Measurements from ENCODE around the gene PHAX.
"Not testable (repeated sequence)": the region's sequence is repeated elsewhere in the genome, so short reads cannot be mapped to it uniquely, and the experiment has no call there.

PHAX gene

GRCh38 chr5:126645132-126645531 is 44.4 kb downstream of the PHAX start:
- no peak overlapping the region for H3K27ac ChIP-seq (replicated peaks)
- H3K4me3 ChIP-seq (replicated peaks; ENCODE audit: insufficient read depth, low read length), result no peak overlapping the region
- TF ChIP-seq GABPA (IDR thresholded peaks at IDR 0.05; ENCODE audit: low read depth), result no peak
- no peak for TF ChIP-seq SPI1 (IDR thresholded peaks at IDR 0.05; ENCODE audit: borderline replicate concordance, low read depth)
- TF ChIP-seq REST (IDR thresholded peaks at IDR 0.05; ENCODE audit: insufficient replicate concordance, low read depth), result no peak
- no peak for TF ChIP-seq CTCF (IDR thresholded peaks at IDR 0.05; ENCODE audit: insufficient read depth, low read length)
- no peak for TF ChIP-seq POLR2AphosphoS5 (IDR thresholded peaks at IDR 0.05; ENCODE audit: low read depth)
- DNase-seq (ENCODE audit: low read depth in 1 of 2, low spot score in 1 of 2), result no peak
- no peaks in the 10 kb centered on the region for H3K27me3 ChIP-seq (ENCODE audit: insufficient read depth, poor library complexity, severe bottlenecking)

- no peak overlapping the region for H3K4me3 ChIP-seq (replicated peaks; ENCODE audit: insufficient read depth, low read length)
- no peak for DNase-seq (ENCODE audit: low read depth in 1 of 2, low spot score in 1 of 2)
- H3K27ac ChIP-seq (replicated peaks), result no peak overlapping the region
- no peaks in the 10 kb centered on the region for H3K27me3 ChIP-seq (ENCODE audit: insufficient read depth, poor library complexity, severe bottlenecking)
- TF ChIP-seq GABPA (IDR thresholded peaks at IDR 0.05; ENCODE audit: low read depth), result no peak
- no peak for TF ChIP-seq POLR2AphosphoS5 (IDR thresholded peaks at IDR 0.05; ENCODE audit: low read depth)
- TF ChIP-seq CTCF (IDR thresholded peaks at IDR 0.05; ENCODE audit: insufficient read depth, low read length), result no peak
- no peak for TF ChIP-seq REST (IDR thresholded peaks at IDR 0.05; ENCODE audit: insufficient replicate concordance, low read depth)
- no peak for TF ChIP-seq SPI1 (IDR thresholded peaks at IDR 0.05; ENCODE audit: borderline replicate concordance, low read depth)
Observed at GRCh38 chr5:126647071-126647470, 46.3 kb downstream of the PHAX start.

- Histone ChIP-seq H3K4me3 (replicated peaks; ENCODE audit: insufficient read depth, low read length) (no peak overlapping the region), H3K27me3 (ENCODE audit: insufficient read depth, poor library complexity, severe bottlenecking) (no peaks in the 10 kb centered on the region), H3K27ac (replicated peaks) (no peak overlapping the region)
- no peak for TF ChIP-seq SPI1 (IDR thresholded peaks at IDR 0.05; ENCODE audit: borderline replicate concordance, low read depth)
- no peak for TF ChIP-seq GABPA (IDR thresholded peaks at IDR 0.05; ENCODE audit: low read depth)
- no peak for DNase-seq (ENCODE audit: low read depth in 1 of 2, low spot score in 1 of 2)
Observed at GRCh38 chr5:126648471-126648870, 47.7 kb downstream of the PHAX start.

GRCh38 chr5:126649057-126649456 is 48.3 kb downstream of the PHAX start:
- not testable (repeated sequence) for DNase-seq (ENCODE audit: low read depth in 1 of 2, low spot score in 1 of 2); H3K27ac ChIP-seq (replicated peaks); H3K27me3 ChIP-seq (ENCODE audit: insufficient read depth, poor library complexity, severe bottlenecking); H3K4me3 ChIP-seq (replicated peaks; ENCODE audit: insufficient read depth, low read length)

DNA sequence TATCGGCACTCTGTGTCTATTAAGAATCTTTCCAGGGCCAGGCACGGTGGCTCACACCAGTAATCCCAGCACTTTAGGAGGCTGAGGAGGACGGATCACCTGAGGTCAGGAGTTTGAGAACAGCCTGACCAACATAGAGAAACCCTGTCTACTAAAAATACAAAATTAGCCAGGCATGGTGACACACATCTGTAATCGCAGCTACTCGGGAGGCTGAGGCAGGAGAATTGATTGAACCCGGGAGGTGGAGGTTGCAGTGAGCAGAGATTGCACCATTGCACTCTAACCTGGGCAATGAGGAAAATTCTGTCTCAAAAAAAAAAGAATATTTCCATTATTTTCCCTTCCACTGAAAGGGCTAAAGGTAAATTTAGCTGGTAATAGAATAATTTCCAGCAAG is 49.0 kb downstream of the PHAX start:
- not testable (repeated sequence) for H3K27ac ChIP-seq (replicated peaks)

More for the DNA sequence above, 49.0 kb downstream of the PHAX start:
- not testable (repeated sequence) for H3K4me3 ChIP-seq (replicated peaks; ENCODE audit: insufficient read depth, low read length); H3K27me3 ChIP-seq (ENCODE audit: insufficient read depth, poor library complexity, severe bottlenecking); DNase-seq (ENCODE audit: low read depth in 1 of 2, low spot score in 1 of 2)

Measured in HL-60 (cell line).